ENCODE data around the gene SHROOM3. TPM values are rescaled to one million over a fixed set of nuclear protein-coding genes. Genes with fewer than 3 reads are reported as not detected.

SHROOM3 gene
- total and polyA plus RNA-seq, 12 donors, result 1.1 to 16.2 (median 8.8) TPM

DNA sequence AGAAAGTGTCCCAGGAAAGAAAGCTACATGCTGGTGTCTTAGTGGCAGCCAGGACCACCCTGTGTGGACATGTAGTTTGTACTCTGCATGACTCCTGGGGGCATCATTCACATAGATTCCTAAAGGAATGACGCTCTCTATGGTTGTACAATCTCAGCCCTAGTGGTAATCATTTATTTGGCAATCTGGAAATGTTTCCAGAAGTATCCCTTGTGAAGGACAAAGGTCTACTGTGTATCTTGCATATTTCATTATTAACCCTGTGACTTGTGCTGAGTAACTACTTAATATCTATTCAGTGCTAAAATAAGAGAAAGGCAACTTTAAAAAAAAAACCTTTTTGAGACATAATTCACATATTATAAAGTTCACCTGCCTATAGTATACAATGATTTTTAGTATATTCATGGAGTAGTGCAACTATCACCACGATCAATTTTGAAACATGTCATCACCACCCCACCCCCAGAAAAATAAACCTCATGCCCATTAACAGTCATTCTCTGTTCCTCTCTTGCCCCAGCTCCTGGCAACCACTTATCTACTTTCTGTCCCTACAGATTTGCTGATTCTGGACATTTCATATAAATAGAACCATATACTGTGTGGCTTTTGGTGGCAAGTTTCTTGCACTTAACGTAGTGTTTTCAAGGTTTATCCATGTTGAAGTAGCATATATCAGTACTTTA lies 51.7 kb downstream of the SHROOM3 start:
- Histone ChIP-seq H3K27me3 (no peaks in the 10 kb centered on the region), H3K4me1 (replicated peaks in 1 of 2) (no peaks in the 10 kb centered on the region), H3K9me3 (replicated peaks in 1 of 3) (no peaks in the 10 kb centered on the region), H3K36me3 (replicated peaks in 1 of 2) (no peaks in the 10 kb centered on the region), H3K27ac (no peak overlapping the region), H3K4me3 (no peak overlapping the region)
- DNase-seq, result no peak
- TF ChIP-seq, protein P1, sequence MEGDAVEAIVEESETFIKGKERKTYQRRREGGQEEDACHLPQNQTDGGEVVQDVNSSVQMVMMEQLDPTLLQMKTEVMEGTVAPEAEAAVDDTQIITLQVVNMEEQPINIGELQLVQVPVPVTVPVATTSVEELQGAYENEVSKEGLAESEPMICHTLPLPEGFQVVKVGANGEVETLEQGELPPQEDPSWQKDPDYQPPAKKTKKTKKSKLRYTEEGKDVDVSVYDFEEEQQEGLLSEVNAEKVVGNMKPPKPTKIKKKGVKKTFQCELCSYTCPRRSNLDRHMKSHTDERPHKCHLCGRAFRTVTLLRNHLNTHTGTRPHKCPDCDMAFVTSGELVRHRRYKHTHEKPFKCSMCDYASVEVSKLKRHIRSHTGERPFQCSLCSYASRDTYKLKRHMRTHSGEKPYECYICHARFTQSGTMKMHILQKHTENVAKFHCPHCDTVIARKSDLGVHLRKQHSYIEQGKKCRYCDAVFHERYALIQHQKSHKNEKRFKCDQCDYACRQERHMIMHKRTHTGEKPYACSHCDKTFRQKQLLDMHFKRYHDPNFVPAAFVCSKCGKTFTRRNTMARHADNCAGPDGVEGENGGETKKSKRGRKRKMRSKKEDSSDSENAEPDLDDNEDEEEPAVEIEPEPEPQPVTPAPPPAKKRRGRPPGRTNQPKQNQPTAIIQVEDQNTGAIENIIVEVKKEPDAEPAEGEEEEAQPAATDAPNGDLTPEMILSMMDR (IDR thresholded peaks at IDR 0.05), result no peak
- no peak for TF ChIP-seq POLR2A (IDR thresholded peaks at IDR 0.05)
- 70 to 78% (median 76%) methylated on average over 3 of the region's 3 CpGs for WGBS, 4 donors
- intact Hi-C loops (cut with DNase I), result no loop called here

DNA sequence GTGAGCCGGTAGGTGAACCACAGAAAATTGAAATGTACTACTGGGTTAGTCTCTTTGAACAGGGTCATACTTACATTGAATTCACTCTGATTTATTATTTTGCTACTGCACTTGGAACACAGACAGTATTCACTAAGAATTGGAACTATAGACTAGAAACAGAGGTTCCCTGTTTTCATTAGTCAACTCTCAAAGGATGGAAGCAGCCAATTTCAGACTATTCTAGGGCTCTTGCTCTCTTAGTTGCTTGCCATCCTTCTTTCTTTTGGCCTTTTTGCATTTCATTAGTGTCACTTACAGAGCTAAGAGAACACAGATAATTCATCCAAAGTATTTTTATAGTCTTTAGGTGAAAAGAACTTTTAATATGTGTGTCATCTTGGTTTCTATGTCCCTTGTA lies 52.6 kb downstream of the SHROOM3 start:
- WGBS, 4 donors, result 87 to 92% (median 91%) methylated on average over 1 of the region's 1 CpG

DNA sequence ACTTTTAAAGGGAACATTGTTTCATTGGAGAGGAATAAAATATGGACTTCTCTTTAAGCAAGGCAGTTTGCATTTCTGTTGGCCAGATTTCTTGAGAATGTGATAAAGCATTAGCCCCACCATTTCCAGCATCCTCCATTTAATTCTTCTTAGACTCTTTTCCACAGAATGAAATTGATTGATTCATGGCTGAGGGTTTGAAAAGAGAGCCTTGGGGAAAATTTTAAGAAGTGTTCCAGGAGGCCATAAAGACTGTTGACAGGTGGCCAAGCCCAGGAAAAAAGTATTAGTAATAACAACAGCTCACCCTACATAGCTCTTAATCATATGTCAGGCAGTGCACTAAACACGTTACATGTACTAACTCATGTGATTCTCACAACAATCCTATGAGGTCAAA lies 53.4 kb downstream of the SHROOM3 start:
- TF ChIP-seq, protein P1 (IDR thresholded peaks at IDR 0.05), result no peak
- TF ChIP-seq POLR2A (IDR thresholded peaks at IDR 0.05), result no peak
- DNase-seq, result no peak
- Histone ChIP-seq H3K36me3 (replicated peaks in 1 of 2) (no peaks in the 10 kb centered on the region), H3K27ac (no peak overlapping the region), H3K27me3 (no peaks in the 10 kb centered on the region), H3K4me3 (no peak overlapping the region), H3K4me1 (replicated peaks in 1 of 2) (no peaks in the 10 kb centered on the region), H3K9me3 (replicated peaks in 1 of 3) (no peaks in the 10 kb centered on the region)
- 88 to 100% (median 96%) methylated on average over 1 of the region's 1 CpG for WGBS, 4 donors
- intact Hi-C loops (cut with DNase I), result no loop called here

More for the DNA sequence above, 52.6 kb downstream of the SHROOM3 start:
- Histone ChIP-seq H3K27me3 (no peaks in the 10 kb centered on the region), H3K9me3 (replicated peaks in 1 of 3) (no peaks in the 10 kb centered on the region), H3K4me3 (no peak overlapping the region), H3K36me3 (replicated peaks in 1 of 2) (no peaks in the 10 kb centered on the region), H3K27ac (no peak overlapping the region), H3K4me1 (replicated peaks in 1 of 2) (no peaks in the 10 kb centered on the region)
- DNase-seq, result no peak
- TF ChIP-seq POLR2A (IDR thresholded peaks at IDR 0.05), result no peak
- TF ChIP-seq, protein P1 (IDR thresholded peaks at IDR 0.05), result no peak
- intact Hi-C loops (cut with DNase I), result no loop called here

DNA sequence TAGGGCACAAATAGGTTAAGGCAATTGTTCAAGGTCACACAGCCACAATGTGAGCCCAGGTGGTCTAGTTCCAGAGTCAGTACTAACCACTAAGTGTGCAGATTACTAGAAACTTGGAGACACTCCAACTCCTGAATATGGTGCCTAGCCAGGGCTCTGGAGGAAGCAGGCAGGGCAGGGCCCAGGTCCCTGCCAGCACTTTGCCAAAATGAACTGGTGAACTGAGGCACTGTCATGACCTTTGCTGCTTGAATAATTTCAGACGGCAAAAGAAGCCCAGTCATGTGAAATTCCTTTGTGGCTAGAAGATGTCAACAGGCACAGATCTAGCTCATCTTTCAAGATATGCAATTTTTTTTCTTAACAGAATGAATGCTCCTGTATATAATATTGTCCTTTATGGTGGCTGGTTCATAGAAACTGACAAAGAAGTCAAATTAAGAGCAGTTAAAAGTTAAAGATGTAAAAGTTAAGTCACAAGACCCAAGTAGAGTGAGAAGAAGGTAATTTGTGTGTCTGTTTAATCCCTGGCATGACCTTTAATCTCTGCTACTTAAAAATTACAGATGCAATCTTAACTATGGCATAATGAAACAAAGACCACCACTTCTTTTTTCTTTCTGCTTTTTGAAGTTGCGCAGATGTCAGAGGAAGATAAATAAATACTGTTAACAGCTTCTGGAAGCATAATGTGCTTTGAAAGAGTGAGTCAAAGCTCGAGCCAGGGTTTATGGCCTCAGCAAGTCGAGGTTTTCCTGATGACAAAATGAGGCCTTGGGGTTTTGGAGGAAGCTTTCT lies 54.1 kb downstream of the SHROOM3 start:
- Histone ChIP-seq H3K9me3 (replicated peaks in 1 of 3) (no peaks in the 10 kb centered on the region), H3K27me3 (no peaks in the 10 kb centered on the region), H3K4me1 (replicated peaks in 1 of 2) (no peaks in the 10 kb centered on the region), H3K36me3 (replicated peaks in 1 of 2) (no peaks in the 10 kb centered on the region), H3K4me3 (no peak overlapping the region), H3K27ac (no peak overlapping the region)
- 60 to 70% (median 66%) methylated on average over 4 of the region's 4 CpGs for WGBS, 4 donors
- TF ChIP-seq POLR2A (IDR thresholded peaks at IDR 0.05), result no peak
- TF ChIP-seq, protein P1 (IDR thresholded peaks at IDR 0.05), result no peak
- intact Hi-C loops (cut with DNase I), result no loop called here
- DNase-seq, result no peak

Data from adrenal gland (tissue), 12 donors.